Kidney tubule cell (primary cell): Measurements from ENCODE around the gene SH3RF1.
"Not testable (repeated sequence)": the region's sequence is repeated elsewhere in the genome, so short reads cannot be mapped to it uniquely, and the experiment has no call there.

Experiments used
- DNase-seq: peaks from one replicate; pipeline ENCODE4 v3.0.0-alpha.2; 2018; ENCODE audit warnings: low spot score

SH3RF1 gene

DNA sequence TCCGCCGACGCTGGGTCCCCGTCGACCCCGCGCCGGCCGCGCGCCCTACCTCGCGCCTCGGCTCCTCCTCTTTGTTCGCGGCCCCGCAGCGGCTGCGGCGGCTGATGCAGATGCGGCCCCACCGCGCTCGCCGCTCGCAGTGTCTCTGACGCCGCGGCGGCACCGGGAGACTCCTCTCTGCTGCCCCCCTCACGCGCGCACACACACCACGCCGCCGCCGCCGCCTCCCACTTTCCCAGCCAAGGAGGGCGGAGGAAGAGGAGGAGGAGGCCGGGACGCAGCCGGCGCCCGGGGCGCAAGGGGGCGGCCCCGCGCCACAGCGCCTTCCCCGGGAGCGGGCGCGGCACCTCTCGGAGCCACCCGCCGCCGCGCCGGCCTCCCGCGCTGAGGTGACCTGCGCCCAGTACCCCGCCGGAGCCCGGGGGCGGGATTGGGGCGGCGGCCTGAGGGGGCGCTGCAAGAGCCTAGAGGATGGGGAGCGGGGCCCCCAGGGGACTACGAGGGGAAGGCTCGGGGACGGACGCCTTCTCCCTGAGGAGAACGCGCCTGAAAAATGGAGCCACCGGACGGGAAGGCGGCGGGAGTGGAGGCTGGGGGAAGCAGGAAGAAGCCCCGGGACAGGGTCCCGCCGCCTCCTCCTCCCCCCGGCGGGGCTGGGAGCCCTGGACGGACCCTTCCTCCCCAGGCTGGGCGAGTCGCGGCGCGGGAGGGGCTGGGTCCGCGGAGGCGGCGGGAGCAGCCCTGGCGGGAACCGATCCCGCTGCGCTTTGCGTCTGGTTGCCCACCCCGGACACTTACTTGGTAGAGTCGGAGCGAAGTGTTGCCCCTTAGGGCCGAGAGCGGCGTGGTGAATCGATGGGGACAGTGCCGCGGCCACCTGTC is at the start of gene SH3RF1:
Gene SH3RF1, minus strand, starts transcription at position 147 of the 882 bp plus-strand sequence. CDS start 1,744 bp downstream, outside the sequence.
- DNase-seq: peak; percentile 92

DNA sequence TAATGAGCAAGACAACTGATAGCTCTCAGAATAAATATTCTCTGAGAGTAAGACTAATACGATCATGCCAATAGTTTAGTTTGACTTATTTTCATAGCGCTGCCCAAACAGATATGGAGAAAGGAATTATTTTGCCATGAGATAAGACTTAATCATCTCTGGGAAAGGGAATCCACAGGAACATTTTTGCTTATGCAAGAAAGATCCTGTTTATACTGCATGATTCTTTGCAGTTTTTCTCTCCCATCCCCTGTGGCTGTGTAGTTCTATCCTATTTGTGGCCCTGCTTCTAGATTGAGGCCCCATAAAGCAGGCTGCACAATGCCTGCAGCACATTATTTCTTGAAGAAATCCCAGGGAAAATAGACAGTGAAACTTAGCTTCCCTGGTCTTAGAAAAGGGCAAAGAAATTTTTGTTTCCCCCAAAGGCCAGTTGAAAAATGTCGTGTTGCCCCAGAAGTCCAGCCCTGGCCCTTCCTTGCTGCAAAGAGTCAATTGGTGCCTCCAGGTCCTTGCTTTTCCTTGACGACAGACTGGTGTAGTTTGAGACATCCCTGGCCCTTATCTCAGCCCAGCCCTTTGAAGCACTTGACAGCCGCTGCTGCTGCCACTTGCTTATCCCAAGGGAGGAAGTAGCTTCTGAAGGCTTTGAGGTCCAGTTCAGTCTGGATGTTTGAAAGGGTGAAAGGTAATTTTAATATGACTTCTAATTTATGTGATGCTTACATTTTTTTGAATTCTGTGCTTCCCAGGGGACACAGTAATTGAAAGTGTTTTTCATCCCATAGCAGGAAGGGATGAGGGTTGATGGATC is 45.0 kb upstream of the SH3RF1 start:
- DNase-seq: peak; percentile 39

DNA sequence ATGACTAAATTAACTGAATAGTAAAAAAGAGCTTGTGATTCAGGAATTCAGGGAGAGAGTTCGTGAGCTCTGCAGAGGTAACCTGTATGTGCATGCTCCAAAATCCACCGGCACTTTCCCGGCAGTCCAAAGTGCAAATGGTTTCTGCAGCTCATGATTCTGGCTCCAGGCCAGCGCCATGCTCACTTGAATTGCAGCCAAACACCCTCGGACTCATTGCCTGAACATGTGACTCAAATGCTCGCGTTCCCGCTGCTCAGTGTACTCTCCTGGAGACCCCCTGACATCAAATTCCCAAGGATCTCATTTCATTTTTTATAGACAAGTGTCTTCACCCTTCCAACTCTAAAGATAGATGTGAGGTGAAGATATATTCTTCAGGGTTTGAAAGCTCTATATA is 44.1 kb upstream of the SH3RF1 start:
- peak; percentile 86 for DNase-seq

DNA sequence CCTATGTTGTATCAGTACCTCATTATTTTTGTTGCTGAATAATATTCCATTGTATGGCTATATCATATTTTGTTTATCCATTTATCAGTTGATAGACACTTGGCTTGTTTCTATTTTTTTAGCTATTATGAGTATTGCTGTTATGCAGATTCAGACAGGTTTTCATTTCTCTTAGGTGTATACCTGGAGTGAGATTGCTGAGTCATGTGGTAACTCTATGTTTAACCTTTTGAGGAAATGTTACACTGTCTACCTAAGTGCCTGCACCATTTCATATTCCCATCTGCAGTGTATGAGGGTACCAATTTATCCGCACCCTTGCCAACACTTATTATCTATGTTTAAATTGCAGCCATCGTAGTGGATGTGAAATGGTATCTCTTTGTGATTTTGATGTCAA is 43.0 kb upstream of the SH3RF1 start:
- peak; percentile 13 for DNase-seq

DNA sequence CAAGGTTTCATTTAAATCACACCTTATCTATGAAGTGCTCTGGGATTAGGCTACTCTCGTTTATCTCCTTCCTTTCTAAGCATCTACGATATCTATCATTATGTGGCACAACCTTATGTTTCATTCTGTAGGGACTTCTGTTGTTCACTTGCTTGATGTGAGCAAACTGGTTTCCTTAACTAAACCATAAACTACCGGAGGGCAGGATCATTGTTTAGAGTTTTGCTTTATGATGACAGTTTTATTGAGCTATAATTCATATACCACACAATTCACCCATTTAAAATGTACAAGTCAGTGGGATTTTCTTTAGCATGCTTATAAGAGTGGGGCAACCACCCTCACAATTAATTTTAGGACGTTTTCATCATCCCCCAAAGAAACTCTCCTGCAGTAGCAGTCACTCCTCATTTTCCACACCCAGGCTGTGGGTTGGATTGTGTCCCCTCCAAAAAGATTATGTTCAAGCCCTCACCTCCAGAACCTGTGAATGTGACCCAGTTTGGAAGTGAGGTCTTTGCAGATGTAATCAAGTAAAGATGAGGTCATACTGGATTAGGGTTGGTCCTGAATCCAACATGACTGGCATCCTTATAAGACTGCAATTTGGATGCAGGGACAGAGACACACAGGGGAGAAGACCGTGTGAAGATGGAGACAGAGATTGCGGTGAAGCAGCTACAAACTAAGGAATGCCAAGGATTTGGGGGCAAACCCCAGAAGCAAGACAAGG is 42.1 kb upstream of the SH3RF1 start:
- DNase-seq: no peak

DNA sequence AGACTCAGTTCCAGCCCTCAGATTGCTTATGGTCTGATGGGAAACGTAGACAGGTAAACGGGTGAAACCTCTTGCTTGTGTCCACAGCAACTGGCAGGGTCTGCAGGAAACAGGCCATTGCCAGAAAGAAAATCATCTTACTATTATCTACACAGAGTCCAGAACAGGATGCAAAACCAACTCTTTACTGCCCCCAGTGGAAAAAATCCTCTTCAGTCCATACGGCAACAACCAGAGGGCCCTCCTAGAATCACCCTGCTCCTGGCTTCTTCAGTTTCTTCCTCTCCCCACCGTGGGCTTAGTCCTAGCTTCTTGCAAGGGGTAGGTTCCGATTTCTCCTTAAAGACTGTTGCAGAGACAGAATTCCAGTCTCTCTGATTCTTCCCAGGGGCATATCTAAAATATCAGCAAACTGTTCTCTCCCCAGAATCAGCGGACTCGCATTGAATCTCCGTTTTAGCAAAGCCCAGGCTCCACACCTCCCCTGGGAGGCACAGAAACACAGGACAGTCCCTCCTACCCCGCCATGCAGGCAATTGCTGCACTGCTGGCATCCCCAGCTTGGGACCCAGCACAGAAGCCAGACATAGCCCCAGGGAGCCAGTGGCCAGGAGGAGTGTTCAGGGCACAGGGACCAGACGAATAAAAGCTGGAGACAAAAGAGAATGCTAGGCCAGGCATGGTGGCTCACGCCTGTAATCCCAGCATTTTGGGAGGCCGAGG is 41.0 kb upstream of the SH3RF1 start:
- peak; percentile 62 for DNase-seq

DNA sequence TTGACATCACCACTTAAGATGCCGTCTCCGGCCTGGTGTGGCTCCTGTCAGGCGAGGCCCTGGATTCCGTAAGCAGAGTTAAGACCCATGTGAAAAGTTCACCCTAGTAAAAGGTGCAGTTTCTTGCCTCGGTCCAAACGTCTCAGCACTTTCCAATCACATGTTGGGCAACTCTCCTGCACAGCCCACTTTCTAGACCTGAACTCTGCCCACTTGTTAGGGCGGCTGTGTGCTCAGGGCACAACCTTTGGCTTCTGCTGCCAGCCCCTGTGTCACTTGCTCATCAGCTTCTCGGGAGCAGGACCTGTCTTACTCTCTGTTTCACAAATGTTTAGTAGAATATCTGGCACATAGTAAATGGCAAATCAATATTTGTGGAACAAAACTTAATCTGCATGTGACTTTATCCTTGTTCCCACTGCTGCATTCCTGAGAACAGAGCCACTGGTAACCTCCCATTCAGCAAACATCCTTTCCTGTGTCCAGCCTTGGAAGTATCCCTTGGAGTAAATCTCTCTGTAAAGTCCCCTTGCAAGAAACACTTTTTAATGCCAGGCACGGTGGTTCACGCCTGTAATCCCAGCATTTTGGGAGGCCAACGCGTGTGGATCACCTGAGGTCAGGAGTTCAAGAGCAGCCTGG is 38.7 kb upstream of the SH3RF1 start:
- no peak for DNase-seq

DNA sequence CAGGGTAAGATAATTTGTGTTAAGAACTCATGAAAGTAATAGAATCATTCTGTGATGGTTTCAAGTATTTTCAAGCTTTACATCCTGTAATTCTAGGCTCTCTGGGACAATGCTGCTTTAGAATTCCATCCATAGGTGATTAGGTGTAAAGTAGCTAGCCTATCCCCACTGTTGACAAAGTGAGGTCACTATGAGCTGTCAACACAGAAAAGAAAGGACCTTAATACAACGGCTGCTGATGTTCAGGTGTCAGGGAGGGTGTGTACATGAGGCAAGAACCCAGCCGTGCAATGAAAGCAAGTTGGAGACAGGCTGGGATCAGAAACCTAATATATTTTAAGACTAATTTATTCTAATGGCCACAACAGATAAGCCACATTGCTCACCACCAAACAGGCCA is 36.8 kb upstream of the SH3RF1 start:
- DNase-seq: peak; percentile 9

DNA sequence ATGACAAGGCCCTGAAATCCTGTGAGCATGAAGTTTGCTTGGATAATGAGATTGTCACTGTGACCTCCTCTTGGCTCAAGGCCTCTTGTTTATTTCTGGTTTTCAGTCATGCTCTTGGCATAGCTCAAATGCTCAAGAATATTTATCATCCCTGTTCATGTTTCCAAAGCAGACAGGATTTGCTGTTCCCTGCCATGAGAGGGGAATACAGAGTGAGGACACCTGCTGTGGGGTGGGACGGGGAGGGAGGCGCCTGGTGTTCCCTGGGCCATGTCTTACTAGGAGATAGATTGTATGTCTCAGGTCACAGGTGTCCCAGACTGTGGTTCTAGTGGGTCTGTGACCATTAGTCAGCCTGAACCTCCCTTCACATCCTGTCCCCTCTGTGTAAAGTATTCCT is 34.9 kb upstream of the SH3RF1 start:
- peak; percentile 40 for DNase-seq

DNA sequence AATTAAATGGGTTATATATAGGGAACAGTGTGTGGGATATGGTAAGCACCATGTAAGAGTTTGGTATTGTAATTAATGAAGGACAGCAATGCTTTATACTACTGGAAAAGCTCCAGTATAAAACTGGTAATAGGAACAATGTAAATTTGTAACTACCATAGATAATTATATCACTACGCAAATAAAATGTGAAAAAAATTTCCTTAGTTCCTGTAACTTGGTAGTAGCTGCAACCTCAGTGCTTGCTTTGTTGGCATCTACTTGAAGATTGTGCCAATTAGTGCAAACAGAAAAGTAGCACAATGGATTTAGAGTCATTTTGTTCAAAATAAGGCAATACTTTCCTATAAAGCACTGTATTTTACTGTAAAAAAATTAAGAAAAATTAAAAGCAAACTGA is 34.4 kb upstream of the SH3RF1 start:
- DNase-seq: no peak

DNA sequence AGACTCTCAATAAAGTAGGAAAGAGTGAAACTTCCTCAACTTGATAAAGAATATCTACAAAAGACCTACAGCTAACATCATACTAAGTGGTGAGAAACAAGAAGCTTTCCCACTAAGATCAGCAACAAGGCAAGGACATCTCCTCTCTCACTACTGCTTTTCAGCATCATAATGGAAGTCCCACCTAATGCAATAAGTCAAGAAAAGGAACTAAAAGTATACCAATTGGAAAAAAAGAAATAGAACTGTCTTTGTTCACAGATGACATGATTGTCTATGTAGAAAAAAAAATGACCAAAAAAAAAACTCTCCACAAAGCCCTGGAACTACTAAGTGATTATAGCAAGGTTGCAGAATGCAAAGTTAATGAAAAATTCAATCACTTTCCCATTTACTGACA is 25.1 kb upstream of the SH3RF1 start:
- DNase-seq: no peak

DNA sequence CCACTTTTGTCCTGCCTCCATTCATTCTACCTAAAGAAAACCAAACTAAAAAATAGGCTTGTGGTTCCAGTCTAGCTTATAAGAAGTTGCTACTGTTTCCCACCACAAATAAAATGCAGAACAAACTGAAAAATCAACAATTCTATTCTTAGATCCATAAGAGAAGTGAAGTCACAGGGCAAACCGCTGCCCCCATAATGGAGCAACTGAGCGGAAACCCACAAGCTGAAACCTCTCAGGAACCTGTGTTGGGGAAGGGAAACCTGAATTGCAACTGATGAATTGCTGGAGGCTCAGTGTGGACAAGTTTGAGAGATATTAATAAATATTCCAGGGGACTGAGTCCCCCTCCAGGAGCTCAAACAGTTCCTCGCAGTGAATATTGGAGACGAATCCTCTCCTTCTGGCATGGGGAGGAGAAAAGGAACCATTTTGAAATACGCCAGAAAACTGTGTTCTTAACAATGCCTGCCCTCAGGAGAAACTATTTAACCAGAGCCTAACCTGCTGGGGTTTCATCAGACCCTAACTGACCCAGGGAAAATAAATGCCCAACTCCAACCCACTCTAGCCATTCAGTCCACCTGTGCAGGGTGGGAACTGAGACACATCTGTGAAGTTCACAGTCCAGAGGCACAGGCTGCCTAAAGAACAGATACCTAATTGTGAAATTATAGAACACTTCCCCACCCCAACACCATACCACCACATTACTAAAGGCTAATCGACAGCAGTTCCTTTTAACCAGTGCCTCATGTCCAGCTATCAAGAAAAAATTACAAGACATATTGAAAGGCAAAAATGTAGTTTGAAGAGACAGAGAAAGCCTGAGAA is 22.8 kb upstream of the SH3RF1 start:
- DNase-seq: no peak

DNA sequence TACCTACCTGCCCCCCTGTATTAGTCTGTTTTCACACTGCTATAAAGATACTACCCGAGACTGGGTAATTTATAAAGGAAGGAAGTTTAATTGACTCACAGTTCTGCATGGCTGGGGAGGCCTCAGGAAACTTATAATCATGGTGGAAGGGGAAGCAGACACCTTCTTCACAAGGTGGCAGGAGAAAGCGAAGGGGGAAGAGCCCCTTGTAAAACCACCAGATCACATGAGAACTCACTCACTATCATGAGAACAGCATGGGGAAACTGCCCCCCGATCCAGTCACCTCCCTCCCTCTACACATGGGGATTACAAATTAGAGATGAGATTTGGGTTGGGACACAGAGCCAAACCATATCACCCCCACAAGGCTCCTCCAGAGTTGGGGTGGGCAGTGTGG is 17.2 kb upstream of the SH3RF1 start:
- DNase-seq: not testable (repeated sequence)

DNA sequence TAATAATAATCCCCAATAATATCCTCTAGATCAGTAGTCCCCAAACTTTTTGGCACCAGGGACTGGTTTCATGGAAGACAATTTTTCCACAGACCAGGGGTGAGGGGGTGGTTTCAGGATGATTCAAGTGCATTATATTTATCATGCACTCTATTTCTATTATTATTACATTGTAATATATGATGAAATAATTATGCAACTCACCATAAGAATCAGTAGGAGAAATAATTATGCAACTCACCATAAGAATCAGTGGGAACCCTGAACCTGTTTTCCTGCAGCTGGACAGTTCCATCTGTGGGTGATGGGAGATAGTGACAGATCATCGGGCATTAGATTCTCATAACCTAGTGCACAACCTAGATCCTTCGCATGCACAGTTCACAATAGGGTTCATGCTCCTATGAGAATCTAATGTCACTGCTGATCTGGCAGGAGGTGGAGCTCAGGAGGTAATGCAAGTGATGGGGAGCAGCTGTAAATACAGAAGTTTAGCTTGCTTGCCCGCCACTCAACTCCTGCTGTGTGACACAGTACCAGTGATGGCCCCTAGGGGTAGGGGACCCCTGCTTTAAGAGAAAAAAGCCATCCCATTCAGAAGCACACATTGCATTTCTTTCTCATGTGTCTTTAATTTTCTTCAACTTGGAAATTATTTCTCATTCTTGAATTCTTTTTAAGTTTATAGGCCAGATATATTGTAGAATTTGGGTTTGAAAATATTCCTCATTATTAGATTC is 16.0 kb upstream of the SH3RF1 start:
- no peak for DNase-seq

DNA sequence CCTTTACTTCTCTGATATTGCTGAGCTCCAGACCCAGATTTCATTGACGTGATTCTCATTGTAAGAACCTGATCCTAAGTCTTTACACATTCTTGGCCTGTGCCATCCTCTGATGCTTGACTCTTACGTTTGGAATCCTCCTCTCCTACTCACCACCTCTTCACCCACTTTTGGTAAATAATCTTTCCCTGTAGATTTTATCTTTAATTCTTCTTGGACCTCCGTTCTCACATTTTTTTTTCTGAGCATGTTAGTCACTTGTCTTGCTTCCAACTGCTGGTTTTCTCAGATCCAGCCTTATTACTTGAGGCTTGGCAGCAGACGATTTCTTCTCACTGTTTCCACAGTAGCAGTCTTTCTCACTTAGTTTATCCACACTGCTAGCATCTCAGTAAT is 12.4 kb upstream of the SH3RF1 start:
- DNase-seq: peak; percentile 65

DNA sequence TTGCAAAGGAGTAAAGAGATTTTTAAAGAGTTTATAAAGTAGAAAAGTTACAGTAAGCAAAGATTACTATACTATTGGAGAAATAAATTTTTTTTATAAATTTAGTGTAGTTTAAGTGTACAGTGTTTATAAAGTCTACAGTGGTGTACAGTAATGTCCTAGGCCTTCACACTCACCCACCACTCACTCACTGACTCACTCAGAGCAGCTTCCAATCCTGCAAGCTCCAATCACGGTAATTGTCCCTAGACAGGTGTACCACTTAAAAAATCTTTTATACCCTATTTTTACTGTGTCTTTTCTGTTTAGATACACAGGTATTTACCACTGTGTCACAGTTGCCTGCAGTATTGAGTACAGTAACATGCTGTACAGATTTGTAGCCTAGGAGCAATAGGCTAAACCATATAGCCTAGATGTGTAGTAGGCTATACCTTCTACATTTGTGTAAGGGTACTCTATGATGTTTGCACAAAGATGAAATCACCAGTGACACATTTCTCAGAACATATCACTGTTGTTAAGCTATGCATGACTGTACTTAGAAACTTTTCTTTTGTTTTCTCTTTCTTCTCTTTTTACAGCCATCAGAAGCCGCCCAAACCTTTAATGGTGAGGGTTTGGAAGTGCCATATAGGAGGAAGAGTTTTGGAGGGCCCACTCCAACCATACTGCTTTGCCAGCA is 11.8 kb upstream of the SH3RF1 start:
- DNase-seq: peak; percentile 53

DNA sequence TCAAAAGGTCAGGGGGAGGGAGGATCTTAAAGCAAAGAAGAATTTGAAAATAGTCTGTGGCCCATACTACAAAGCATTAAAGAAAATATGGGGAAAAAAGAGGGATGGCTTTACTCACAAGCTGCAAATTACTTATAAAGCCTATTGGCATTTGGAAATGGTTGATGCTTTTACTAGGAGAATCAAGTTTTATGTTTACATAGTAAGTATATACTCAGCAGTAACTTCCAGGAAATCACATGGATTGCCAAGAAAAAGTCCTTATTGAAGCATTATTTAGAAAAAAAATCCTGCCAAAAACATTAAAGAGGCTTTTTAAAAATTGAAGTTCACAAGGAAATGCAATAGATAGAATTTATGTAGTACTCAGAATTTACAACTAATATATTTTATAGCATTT is 8.4 kb upstream of the SH3RF1 start:
- no peak for DNase-seq

DNA sequence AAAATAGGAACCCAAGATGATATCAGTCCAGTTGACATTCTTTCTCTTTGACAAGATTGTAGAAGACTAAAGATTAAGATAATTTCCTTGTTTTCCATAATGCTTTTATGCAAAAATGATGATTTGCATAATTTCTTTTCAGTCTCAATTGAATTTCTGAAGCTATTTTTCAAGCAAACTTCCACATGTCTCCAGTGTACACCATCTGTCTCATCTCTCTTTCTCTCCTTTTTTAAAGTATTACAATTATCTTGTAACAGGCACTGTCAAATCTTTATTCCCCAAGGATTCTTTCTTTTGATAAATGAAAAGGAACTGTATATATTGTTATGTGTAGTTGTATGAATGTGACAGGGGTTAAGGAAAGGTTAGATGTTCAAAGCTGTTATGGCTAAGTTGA is 7.9 kb upstream of the SH3RF1 start:
- no peak for DNase-seq

DNA sequence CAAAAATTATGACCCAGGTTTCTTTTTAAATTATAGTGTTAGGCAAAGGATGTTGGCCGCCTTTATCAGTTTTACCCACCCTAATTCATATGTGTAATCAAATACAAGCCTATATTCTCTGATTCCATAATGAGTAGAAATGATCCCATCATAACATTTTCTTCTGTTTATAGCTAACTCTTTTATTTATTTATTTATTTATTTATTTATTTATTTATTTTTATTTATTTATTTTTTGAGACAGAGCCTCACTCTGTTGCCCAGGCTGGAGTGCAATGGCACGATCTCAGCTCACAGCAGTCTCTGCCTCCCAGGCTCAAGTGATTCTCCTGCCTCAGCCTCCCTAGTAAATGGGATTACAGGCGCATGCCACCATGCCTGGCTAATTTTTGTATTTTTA is 7.1 kb upstream of the SH3RF1 start:
- DNase-seq: not testable (repeated sequence)
